OCI-LY1 (cell line): Measurements from ENCODE around the gene SDK1.

Source experiments
- CTCF ChIP-seq: fragments of 200-600 bp; sonication (generic), shearing (Covaris generic); IDR thresholded peaks from 2 replicates; pipeline ENCODE4 v1.5.1; 2017; ENCODE audit warnings: mild to moderate bottlenecking, antibody characterized with exemption, low read length, moderate library complexity, mixed read lengths
- EZH2 ChIP-seq: fragments of 200-600 bp; sonication (generic), shearing (Covaris generic); IDR thresholded peaks from 2 replicates; pipeline ENCODE4 v1.8.0; 2017; ENCODE audit warnings: borderline replicate concordance, mixed run types, mild to moderate bottlenecking, antibody characterized with exemption, low read length, moderate library complexity, mixed read lengths

- TF ChIP-seq CTCF (no peak), EZH2 (no peak)
Observed at GRCh38 chr7:3501671-3502070, 200.6 kb downstream of the SDK1 start.
